Body of pancreas (tissue), 4 donors: Measurements from ENCODE around the gene ASPM. TPM values are rescaled to one million over a fixed set of nuclear protein-coding genes. Genes with fewer than 3 reads are reported as not detected.

Experiments
- ATAC-seq: fragments of 150-250 bp; one replicate; pipeline ENCODE4 v1.9.1; 2016
- DNase-seq, 4 donors: peaks; one replicate each; pipeline ENCODE4 v3.0.0-alpha.2; 2019
- H3K27ac ChIP-seq, 4 donors: fragments of 200-600 bp; sonication (generic); 1 replicate in 3 of 4; 2 replicates in 1 of 4; pipeline versions ENCODE4 v1.5.1 to v1.6.1; 2016 to 2019; ENCODE audit warnings: mild to moderate bottlenecking in 1 of 4, mixed read lengths in 1 of 4, moderate library complexity in 1 of 4
- H3K27me3 ChIP-seq, 2 donors: fragments of 200-600 bp; sonication (generic); one replicate each; pipeline ENCODE4 v1.6.0; 2016; ENCODE audit warnings: mild to moderate bottlenecking in 1 of 2
- H3K36me3 ChIP-seq, 2 donors: fragments of 200-600 bp; sonication (generic); replicated peaks in 1 of 2; 2 replicates each; pipeline ENCODE4 v1.5.1; 2016; ENCODE audit warnings: low read depth in 2 of 2; ENCODE audit not compliant: insufficient read depth in 1 of 2
- H3K4me1 ChIP-seq: fragments of 200-600 bp; sonication (generic); one replicate; pipeline ENCODE4 v1.6.0; 2016
- H3K4me3 ChIP-seq, 2 donors: fragments of 200-600 bp; sonication (generic); 1 replicate in 1 of 2; 2 replicates in 1 of 2; pipeline ENCODE4 v1.5.1; 2016 to 2019
- H3K9me3 ChIP-seq, 3 donors: fragments of 200-600 bp; sonication (generic); 1 replicate in 2 of 3; 2 replicates in 1 of 3; pipeline ENCODE4 v1.5.1; 2016
- POLR2A ChIP-seq, 3 donors: fragments of 450-650 bp; IDR thresholded peaks; one replicate each; pipeline ENCODE4 v1.6.1; 2016; ENCODE audit warnings: antibody characterized with exemption in 3 of 3, mild to moderate bottlenecking in 2 of 3
- WGBS, 2 donors: methylation state at CpG; one replicate each; pipeline ENCODE4 v1.1.5; 2017; 5-methylcytosine and 5-hydroxymethylcytosine counted together
- intact Hi-C: fragments of 100-400 bp; cut with DNase I; formaldehyde crosslinking; loops from one replicate; pipeline ENCODE4 v1.15.1; 2023
- total RNA-seq, 2 donors: library from RNA; depleted of rRNA; stranded (reverse); fragments of >200 nt; gene quantifications; one replicate each; pipeline ENCODE4 v1.1.0, GENCODE V29; 2016
- TF ChIP-seq, protein P1 (sequence below), 7 experiments: fragments of 450-650 bp in 4 of 7; fragments of 200-600 bp in 3 of 7; sonication (generic) in 3 of 7; IDR thresholded peaks; one replicate each; pipeline ENCODE4 v1.5.1; 2016 to 2019; ENCODE audit warnings: antibody characterized with exemption in 7 of 7

ASPM gene, protein sequence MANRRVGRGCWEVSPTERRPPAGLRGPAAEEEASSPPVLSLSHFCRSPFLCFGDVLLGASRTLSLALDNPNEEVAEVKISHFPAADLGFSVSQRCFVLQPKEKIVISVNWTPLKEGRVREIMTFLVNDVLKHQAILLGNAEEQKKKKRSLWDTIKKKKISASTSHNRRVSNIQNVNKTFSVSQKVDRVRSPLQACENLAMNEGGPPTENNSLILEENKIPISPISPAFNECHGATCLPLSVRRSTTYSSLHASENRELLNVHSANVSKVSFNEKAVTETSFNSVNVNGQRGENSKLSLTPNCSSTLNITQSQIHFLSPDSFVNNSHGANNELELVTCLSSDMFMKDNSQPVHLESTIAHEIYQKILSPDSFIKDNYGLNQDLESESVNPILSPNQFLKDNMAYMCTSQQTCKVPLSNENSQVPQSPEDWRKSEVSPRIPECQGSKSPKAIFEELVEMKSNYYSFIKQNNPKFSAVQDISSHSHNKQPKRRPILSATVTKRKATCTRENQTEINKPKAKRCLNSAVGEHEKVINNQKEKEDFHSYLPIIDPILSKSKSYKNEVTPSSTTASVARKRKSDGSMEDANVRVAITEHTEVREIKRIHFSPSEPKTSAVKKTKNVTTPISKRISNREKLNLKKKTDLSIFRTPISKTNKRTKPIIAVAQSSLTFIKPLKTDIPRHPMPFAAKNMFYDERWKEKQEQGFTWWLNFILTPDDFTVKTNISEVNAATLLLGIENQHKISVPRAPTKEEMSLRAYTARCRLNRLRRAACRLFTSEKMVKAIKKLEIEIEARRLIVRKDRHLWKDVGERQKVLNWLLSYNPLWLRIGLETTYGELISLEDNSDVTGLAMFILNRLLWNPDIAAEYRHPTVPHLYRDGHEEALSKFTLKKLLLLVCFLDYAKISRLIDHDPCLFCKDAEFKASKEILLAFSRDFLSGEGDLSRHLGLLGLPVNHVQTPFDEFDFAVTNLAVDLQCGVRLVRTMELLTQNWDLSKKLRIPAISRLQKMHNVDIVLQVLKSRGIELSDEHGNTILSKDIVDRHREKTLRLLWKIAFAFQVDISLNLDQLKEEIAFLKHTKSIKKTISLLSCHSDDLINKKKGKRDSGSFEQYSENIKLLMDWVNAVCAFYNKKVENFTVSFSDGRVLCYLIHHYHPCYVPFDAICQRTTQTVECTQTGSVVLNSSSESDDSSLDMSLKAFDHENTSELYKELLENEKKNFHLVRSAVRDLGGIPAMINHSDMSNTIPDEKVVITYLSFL (N-terminal part only)
- total RNA-seq, result under 1 TPM; under 0.01 to 0.66 TPM

DNA sequence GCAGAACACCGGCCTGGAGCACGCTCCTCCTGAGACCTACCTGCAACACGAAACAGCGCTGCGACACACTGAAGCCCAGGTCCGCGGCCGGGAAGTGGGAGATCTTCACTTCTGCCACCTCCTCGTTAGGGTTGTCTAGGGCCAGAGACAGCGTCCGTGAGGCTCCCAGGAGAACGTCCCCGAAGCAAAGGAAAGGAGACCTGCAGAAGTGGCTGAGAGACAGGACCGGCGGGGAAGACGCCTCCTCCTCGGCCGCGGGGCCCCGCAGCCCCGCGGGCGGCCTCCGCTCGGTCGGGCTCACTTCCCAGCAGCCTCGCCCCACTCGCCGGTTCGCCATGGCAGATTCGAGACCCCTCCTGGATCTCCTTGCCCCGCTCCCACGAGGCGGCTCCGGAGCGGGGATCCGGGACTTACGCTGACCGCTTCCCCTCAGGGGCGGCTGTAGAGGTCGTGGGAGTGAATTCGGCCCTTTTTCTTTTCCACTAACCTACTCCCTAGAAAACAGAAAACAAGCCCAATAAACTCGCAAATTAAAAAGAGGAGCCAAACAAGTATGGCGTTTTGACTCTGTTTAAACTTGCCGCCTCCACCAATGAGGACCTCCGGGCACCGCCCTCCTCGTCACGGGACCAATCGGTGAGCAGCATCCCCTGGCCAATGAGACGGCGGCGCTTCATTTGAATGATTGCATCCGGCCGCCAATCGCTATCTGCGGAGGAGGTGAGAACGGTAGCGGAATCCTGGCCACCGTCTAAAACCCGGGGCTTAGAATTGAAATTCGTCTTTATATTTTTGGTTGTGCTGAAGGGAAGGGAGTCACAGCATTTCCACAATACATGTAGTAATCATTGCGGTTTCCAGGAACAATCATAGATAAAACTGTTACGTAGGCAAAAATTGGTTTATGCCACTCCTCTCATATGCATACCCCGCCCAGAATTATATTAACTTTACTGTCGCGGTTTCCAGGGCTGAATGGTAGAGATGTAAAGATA is at the start of gene ASPM:
TSS of gene ASPM (minus strand) at position 569 of the 995 bp plus-strand sequence. CDS start at position 337, 232 bp downstream.
- WGBS, 2 donors, result 1% methylated on average over 49 to 67 of the region's 67 CpGs
- ATAC-seq, result peak; percentile 100
- H3K27ac ChIP-seq, result peak within 1 kb of the TSS in 1 of 4 donors; percentile 44

DNA sequence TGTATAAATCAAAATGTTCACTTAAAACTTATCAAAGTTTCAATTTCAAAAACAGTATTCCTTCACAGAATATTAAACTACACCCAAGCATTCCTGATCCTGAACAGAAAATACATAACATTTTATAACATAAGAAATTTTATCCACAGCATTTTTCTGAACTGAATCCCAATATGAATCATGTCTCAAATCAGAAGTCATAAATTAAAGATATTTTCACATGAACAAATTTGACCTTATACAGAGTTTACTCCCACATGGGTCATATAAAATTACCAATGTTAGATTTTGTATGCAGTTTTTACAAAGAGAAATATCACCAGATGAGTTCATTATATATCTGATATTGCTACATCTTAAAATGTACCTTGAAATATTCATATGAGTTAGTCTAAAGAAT is 48.6 kb upstream of the ASPM start:
- Histone ChIP-seq H3K4me1 (peaks cover 26% of the 10 kb centered on the region), H3K27ac (no peak overlapping the region), H3K36me3 (peaks cover 0 to under 1% of the 10 kb centered on the region in 2 donors), H3K4me3 (no peak overlapping the region), H3K9me3 (no peaks in the 10 kb centered on the region), H3K27me3 (no peaks in the 10 kb centered on the region)
- DNase-seq, result no peak
- ATAC-seq, result no peak
- intact Hi-C loops, result no loop called here
- TF ChIP-seq, protein P1, sequence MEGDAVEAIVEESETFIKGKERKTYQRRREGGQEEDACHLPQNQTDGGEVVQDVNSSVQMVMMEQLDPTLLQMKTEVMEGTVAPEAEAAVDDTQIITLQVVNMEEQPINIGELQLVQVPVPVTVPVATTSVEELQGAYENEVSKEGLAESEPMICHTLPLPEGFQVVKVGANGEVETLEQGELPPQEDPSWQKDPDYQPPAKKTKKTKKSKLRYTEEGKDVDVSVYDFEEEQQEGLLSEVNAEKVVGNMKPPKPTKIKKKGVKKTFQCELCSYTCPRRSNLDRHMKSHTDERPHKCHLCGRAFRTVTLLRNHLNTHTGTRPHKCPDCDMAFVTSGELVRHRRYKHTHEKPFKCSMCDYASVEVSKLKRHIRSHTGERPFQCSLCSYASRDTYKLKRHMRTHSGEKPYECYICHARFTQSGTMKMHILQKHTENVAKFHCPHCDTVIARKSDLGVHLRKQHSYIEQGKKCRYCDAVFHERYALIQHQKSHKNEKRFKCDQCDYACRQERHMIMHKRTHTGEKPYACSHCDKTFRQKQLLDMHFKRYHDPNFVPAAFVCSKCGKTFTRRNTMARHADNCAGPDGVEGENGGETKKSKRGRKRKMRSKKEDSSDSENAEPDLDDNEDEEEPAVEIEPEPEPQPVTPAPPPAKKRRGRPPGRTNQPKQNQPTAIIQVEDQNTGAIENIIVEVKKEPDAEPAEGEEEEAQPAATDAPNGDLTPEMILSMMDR (IDR thresholded peaks at IDR 0.05), result no peak
- no peak for TF ChIP-seq POLR2A (IDR thresholded peaks at IDR 0.05)

More for the DNA sequence above, at the start of gene ASPM:
- no peaks in the 10 kb centered on the region for H3K36me3 ChIP-seq
- DNase-seq, result peak; percentile 90 to 95 (median 94)
- H3K27me3 ChIP-seq, result no peaks in the 10 kb centered on the region
- peak within 1 kb of the TSS; percentile 16 to 50 for H3K4me3 ChIP-seq
- TF ChIP-seq, protein P1 (IDR thresholded peaks at IDR 0.05), result no peak
- TF ChIP-seq POLR2A (IDR thresholded peaks at IDR 0.05), result no peak
- no peaks in the 10 kb centered on the region for H3K9me3 ChIP-seq
- H3K4me1 ChIP-seq, result peaks cover 3% of the 10 kb centered on the region
- intact Hi-C loops, result no loop called here

DNA sequence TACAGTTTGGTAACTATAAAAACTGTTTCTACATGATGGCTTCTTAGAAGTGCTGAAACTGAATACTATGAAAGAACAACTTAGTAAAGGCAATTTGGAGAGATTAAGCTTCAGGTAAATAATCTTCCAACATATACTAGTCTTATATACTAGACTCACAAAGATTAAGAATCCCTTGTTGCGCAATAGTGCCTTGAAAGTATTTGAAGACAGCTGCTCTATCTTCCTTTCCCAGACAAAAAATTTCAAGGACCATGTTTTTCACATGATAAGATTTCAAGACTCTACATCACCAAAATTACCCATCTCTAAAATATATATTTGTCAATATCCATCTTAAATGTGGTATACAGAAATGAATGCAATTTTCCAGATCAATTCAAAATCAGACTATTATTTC is 37.7 kb upstream of the ASPM start:
- ATAC-seq (no peak), DNase-seq (no peak)
- 97 to 100% methylated on average over 1 of the region's 1 CpG for WGBS, 2 donors
- H3K27me3 ChIP-seq, result no peaks in the 10 kb centered on the region
- intact Hi-C loops, result no loop called here
- no peaks in the 10 kb centered on the region for H3K9me3 ChIP-seq
- no peak overlapping the region for H3K27ac ChIP-seq
- peaks cover 4 to 22% of the 10 kb centered on the region in 2 donors for H3K36me3 ChIP-seq
- H3K4me3 ChIP-seq, result no peak overlapping the region
- TF ChIP-seq POLR2A (IDR thresholded peaks at IDR 0.05), result no peak
- TF ChIP-seq, protein P1 (IDR thresholded peaks at IDR 0.05), result no peak
- H3K4me1 ChIP-seq, result peaks cover 6% of the 10 kb centered on the region
